Suprapubic skin (tissue), 4 donors: ENCODE data around the gene TSPAN17.

ENCODE experiments used
- CTCF ChIP-seq, 2 donors: fragments of 200-600 bp in 1 of 2; fragments of 450-650 bp in 1 of 2; sonication (generic) in 1 of 2; IDR thresholded peaks; one replicate each; pipeline ENCODE4 v1.5.1; 2016 to 2019; ENCODE audit warnings: antibody characterized with exemption in 2 of 2, mild to moderate bottlenecking in 1 of 2, moderate library complexity in 1 of 2
- EP300 ChIP-seq: sonication (generic); formaldehyde crosslinking; IDR thresholded peaks from one replicate; pipeline ENCODE4 v1.6.1; 2017; ENCODE audit warnings: antibody characterized with exemption
- POLR2A ChIP-seq, 2 donors: fragments of 450-650 bp; IDR thresholded peaks; one replicate each; pipeline ENCODE4 v1.6.1; 2017; ENCODE audit warnings: antibody characterized with exemption in 2 of 2, mild to moderate bottlenecking in 2 of 2, moderate library complexity in 2 of 2
- POLR2AphosphoS5 ChIP-seq, 3 donors: sonication (generic); formaldehyde crosslinking; IDR thresholded peaks; one replicate each; pipeline ENCODE4 v1.6.1; 2017; ENCODE audit warnings: antibody characterized with exemption in 3 of 3

GRCh38 chr5:176687881-176688280, 40.6 kb downstream of the TSPAN17 start:
- TF ChIP-seq CTCF (IDR thresholded peaks at IDR 0.05) (no peak), POLR2AphosphoS5 (IDR thresholded peaks at IDR 0.05) (no peak), POLR2A (IDR thresholded peaks at IDR 0.05) (no peak), EP300 (no peak)
